Medulla oblongata (tissue), 1 donor: ENCODE results near the gene GBA2.

Experiments used
- DNase-seq: peaks from one replicate; pipeline ENCODE4 v3.0.0-alpha.2; 2015; ENCODE audit errors: extremely low spot score

Gene GBA2

GRCh38 chr9:35766997-35767396 lies 18.0 kb upstream of the GBA2 start:
- DNase-seq = no peak

GRCh38 chr9:35763803-35764202 lies 14.8 kb upstream of the GBA2 start:
- DNase-seq = no peak

- no peak for DNase-seq
Measured at GRCh38 chr9:35763181-35763580, 14.2 kb upstream of the GBA2 start.

GRCh38 chr9:35760651-35761050 lies 11.6 kb upstream of the GBA2 start:
- DNase-seq = no peak

GRCh38 chr9:35759795-35760194 lies 10.8 kb upstream of the GBA2 start:
- no peak for DNase-seq

GRCh38 chr9:35758475-35759050 lies 9.5 kb upstream of the GBA2 start:
- no peak for DNase-seq

GRCh38 chr9:35757892-35758275 lies 8.9 kb upstream of the GBA2 start:
- no peak for DNase-seq

- peak; percentile 43 for DNase-seq
Measured at GRCh38 chr9:35757226-35757891, 8.3 kb upstream of the GBA2 start.

- DNase-seq = peak; percentile 68
Measured at GRCh38 chr9:35756275-35757225, 7.5 kb upstream of the GBA2 start.

- DNase-seq = no peak
Measured at GRCh38 chr9:35755071-35755470, 6.0 kb upstream of the GBA2 start.

- DNase-seq = no peak
Measured at GRCh38 chr9:35754264-35754663, 5.2 kb upstream of the GBA2 start, which contains the start of gene MSMP. MSMP (minus strand) TSS chr9:35754276; CDS start chr9:35754129, 147 bp downstream.

GRCh38 chr9:35753466-35753865 lies 4.4 kb upstream of the GBA2 start:
- no peak for DNase-seq

GRCh38 chr9:35750256-35750531 lies 1.2 kb upstream of the GBA2 start:
- DNase-seq = no peak

- DNase-seq = no peak
Measured at GRCh38 chr9:35749515-35750255, 657 bp upstream of the GBA2 start.

- DNase-seq = no peak
Measured at GRCh38 chr9:35748242-35748857, 678 bp downstream of the GBA2 start.

- no peak for DNase-seq
Measured at GRCh38 chr9:35746583-35746982, 2.4 kb downstream of the GBA2 start.

GRCh38 chr9:35745569-35745968 lies 3.5 kb downstream of the GBA2 start:
- DNase-seq = no peak

GRCh38 chr9:35743880-35744518 lies 5.0 kb downstream of the GBA2 start:
- DNase-seq = no peak

- DNase-seq = no peak
Measured at GRCh38 chr9:35743452-35743851, 5.6 kb downstream of the GBA2 start.

GRCh38 chr9:35741740-35742139 lies 7.3 kb downstream of the GBA2 start:
- DNase-seq = no peak

- DNase-seq = no peak
Measured at GRCh38 chr9:35740243-35740642, 8.8 kb downstream of the GBA2 start.
